ENCODE results near the gene MAMSTR.

MAMSTR gene

DNA sequence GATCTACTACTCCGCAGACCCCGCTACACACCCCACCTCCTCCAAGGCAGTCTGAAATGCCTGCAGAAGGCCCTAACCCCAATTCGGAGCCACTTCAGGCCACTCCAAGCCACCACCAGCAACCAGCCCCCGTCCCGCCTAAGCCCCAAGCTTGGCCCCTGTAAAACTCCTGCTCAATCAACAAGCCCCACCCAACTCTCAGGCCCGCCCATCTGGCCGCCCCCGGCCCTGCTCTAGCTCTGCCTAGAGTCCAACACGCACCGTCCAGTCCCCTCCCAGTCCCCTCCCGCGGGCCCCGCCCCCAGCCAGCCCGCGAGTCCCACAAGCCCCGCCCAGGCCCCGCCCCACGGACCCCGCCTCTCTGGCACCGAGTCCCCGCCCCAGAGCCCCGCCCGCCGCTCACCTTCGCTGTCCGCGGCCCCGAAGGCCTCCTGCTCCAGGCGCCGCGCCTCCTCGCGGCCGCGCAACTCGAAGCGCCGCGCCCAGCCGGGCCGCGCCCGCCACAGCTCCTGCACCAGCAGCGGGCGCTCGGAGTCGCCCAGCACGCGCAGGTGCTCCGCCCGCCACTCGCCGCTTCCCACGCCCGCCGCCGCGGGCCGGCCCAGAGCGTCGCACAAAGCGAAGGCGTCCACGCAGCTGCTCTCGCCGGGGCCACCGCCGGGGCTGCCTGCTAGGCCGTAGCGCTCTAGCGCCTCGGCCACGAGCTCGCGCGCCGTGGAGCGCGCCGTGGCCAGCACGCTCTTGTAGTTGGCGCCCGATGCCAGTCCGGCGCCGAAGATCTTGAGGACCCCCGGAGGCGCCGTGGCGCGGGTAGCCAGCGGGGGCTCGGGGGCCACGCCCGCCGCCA is 19.3 kb upstream of the MAMSTR start:
- Mint-ChIP-seq H3K9me3 (peaks cover 0 to 2% of the 10 kb centered on the region in 2 donors), H3K4me1 (peaks cover 14 to 18% of the 10 kb centered on the region in 2 donors), H3K36me3 (peaks cover 0 to 1% of the 10 kb centered on the region in 2 donors), H3K27me3 (peaks cover 26 to 28% of the 10 kb centered on the region in 2 donors), H3K27ac (peak overlapping the region; percentile 42), H3K4me3 (peak overlapping the region; percentile 74 to 79)
- ATAC-seq (replicated peaks) (peak; percentile 92 to 93), DNase-seq (peak; percentile 83)

DNA sequence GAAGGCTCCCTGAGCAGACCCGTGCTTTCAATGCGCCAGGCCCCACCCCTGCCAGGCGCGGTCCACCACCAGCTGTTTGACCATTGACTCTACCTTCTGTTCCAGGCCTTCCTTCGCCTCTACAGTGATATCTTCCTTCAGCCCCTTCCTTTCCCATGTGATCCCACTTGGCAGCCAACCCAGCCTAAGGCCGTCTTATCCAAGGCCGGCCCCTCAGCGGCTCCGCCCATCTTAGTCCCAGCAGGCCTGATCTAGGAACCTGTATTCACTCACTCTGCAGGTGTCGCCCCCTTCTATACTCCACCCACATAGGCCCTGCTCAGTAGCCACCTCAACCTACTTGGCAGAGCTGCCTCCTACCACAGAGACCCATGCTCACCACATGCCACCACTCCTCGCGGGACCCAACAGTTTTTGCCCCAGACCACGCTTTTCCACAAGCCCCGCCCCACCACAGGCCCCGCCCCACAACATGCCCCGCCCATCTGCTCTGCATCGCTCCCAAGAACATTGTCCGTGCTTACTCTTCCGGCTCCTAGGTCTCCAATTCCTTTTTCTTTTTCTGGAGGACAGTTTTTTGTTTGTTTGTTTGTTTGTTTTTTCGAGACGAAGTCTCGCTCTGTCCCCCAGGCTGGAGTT is 18.0 kb upstream of the MAMSTR start:
- no peak for DNase-seq
- Mint-ChIP-seq H3K27ac (peak overlapping the region; percentile 62), H3K4me1 (peaks cover 14 to 18% of the 10 kb centered on the region in 2 donors), H3K9me3 (peaks cover 0 to 2% of the 10 kb centered on the region in 2 donors), H3K36me3 (peaks cover 0 to 1% of the 10 kb centered on the region in 2 donors), H3K27me3 (peaks cover 25 to 38% of the 10 kb centered on the region in 2 donors), H3K4me3 (no peak overlapping the region)
- ATAC-seq (replicated peaks), result no peak

DNA sequence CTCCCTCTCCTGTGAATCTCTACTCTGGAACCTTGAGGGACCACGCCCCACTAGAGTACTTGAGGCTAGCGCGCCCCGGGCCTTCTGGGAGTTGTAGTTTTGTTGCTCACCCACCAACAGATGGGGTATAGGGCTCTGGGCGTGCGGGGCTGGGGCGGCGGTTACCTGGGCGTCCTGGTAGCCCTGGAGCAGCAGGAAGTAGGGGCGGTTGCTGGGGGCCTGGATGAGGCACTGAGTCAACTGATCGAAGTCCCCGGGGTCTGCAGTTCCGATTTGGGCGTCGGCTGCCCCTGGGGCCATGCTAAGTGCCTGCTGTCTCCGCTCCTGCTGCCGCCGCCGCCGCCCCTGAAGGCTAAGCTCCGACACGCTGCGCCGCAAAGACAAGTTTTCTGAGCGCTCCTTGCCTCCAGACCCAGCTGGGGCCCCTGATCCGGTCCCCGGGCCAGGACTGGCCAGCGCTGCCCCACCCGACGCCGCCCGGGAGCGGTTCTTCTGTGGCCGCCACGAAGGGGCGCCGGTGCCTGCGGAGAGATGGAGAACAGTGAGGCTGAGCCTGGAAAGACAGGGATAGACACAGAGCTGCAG is 15.6 kb upstream of the MAMSTR start:
- no peaks in the 10 kb centered on the region for H3K36me3 Mint-ChIP-seq
- H3K4me1 Mint-ChIP-seq, result peaks cover 9 to 13% of the 10 kb centered on the region in 2 donors
- DNase-seq (no peak), ATAC-seq (replicated peaks) (no peak)
- H3K27me3 Mint-ChIP-seq, result peaks cover 11 to 28% of the 10 kb centered on the region in 2 donors
- H3K4me3 Mint-ChIP-seq, result no peak overlapping the region
- H3K27ac Mint-ChIP-seq, result no peak overlapping the region
- H3K9me3 Mint-ChIP-seq, result peaks cover 0 to 7% of the 10 kb centered on the region in 2 donors

DNA sequence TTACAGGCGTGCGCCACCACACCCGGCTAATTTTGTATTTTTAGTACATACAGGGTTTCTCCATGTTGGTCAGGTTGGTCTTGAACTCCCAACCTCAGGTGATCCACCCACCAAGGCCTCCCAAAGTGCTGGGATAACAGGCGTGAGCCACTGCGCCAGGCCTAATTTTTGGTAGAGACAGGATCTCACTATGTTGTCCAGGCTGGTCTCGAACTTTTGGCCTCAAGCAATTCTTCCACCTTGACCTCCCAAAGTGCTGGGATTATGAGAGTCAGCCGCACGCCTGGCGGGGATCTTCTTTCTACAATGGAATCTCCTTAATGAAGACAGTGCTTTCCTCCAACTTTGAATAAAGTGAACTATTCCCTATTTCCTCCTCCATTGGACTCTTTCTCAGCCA is 15.1 kb upstream of the MAMSTR start:
- Mint-ChIP-seq H3K4me1 (peaks cover 6 to 8% of the 10 kb centered on the region in 2 donors), H3K27me3 (peaks cover 6 to 23% of the 10 kb centered on the region in 2 donors), H3K36me3 (no peaks in the 10 kb centered on the region), H3K27ac (no peak overlapping the region), H3K4me3 (no peak overlapping the region), H3K9me3 (peaks cover 0 to 7% of the 10 kb centered on the region in 2 donors)
- no peak for DNase-seq
- ATAC-seq (replicated peaks), result no peak

DNA sequence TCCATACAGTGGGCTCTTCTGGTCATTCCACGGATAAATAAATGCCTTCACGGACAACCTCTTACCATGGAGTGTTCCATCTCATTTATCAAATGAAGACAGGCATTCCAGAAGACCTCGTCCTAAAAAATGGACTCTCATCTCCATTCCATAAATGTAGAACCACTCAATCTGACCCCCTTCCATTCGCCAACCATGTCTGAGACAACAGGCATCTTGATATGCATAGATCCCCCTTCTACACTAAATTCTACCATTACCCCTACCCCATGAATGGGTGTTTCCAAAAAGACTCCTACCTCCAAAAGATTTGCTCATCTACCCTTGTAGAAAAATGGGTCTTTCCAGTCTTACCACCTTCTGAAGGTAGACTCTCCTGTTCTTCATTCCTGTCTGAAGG is 11.9 kb upstream of the MAMSTR start:
- DNase-seq, result no peak
- peaks cover 3 to 8% of the 10 kb centered on the region in 2 donors for H3K9me3 Mint-ChIP-seq
- peaks cover 3 to 8% of the 10 kb centered on the region in 2 donors for H3K36me3 Mint-ChIP-seq
- no peak overlapping the region for H3K4me3 Mint-ChIP-seq
- H3K27me3 Mint-ChIP-seq, result peaks cover 6 to 20% of the 10 kb centered on the region in 2 donors
- H3K27ac Mint-ChIP-seq, result no peak overlapping the region
- H3K4me1 Mint-ChIP-seq, result peaks cover 3 to 6% of the 10 kb centered on the region in 2 donors
- no peak for ATAC-seq (replicated peaks)

DNA sequence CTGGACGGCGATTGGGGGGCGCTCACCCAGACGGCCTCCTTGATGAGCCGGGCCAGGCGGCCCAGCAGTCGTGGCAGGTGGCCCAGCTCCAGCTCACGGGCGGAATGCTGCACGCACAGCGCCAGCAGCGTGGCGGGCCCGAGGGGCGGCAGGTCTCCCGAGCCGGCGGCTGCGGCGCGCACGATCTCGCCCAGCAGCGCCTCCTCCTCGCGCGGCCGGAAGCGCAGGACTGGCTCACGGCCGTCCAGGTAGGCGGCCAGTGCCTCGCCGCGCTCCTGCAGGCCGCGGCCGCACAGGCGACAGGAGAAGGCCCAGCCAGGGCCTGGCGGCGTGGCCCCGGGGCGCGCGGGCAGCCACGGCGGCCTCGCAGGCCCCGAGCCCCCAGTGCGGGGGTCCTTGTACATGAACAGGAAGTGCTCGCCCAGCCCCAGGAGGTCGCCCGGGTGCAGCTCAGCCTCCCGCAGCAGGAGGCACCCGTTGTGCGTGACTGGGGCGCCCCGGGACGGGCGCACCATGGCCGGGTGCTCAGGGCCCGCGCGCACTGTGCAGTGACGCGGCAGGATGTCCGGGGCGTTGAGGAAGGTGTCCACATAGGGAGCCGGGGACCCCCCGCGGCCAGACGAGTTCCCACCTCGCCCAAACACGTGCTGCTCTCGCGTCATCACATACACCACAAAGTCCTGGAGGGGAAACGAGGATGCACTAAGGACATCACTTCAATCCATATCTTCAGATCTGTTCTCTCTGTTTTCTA is 9.6 kb upstream of the MAMSTR start:
- ATAC-seq (replicated peaks) (no peak), DNase-seq (no peak)
- peaks cover 6 to 20% of the 10 kb centered on the region in 2 donors for H3K27me3 Mint-ChIP-seq
- H3K36me3 Mint-ChIP-seq, result peaks cover 13 to 20% of the 10 kb centered on the region in 2 donors
- peaks cover 16 to 20% of the 10 kb centered on the region in 2 donors for H3K9me3 Mint-ChIP-seq
- H3K4me1 Mint-ChIP-seq, result peaks cover 16 to 21% of the 10 kb centered on the region in 2 donors
- no peak overlapping the region for H3K27ac Mint-ChIP-seq
- no peak overlapping the region for H3K4me3 Mint-ChIP-seq

DNA sequence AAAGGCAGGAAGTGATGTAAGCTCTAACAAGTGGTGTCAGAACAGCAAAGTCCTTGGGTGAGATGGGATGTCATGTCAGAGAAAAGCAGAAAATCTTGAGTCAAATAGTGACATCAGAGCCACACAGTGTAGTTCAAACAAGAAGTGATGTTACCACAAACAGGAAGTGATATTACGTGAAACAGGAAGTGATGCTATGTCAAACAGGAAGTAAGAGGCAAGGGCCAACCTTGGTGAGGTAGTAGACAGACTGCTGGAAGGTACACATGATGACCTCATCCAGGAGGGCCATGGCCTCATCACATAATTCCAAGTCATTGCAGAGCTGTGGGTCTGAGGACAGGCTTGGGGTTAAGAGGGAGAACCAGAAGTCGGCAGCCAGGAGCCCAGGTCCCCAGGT is 7.0 kb upstream of the MAMSTR start:
- ATAC-seq (replicated peaks) (peak; percentile 77 to 78), DNase-seq (no peak)
- Mint-ChIP-seq H3K9me3 (peaks cover 16 to 19% of the 10 kb centered on the region in 2 donors), H3K36me3 (peaks cover 13 to 20% of the 10 kb centered on the region in 2 donors), H3K27ac (peak overlapping the region; percentile 93), H3K4me1 (peaks cover 16 to 21% of the 10 kb centered on the region in 2 donors), H3K4me3 (peak overlapping the region in 1 of 2 donors; percentile 63), H3K27me3 (peaks cover 0 to 4% of the 10 kb centered on the region in 2 donors)

DNA sequence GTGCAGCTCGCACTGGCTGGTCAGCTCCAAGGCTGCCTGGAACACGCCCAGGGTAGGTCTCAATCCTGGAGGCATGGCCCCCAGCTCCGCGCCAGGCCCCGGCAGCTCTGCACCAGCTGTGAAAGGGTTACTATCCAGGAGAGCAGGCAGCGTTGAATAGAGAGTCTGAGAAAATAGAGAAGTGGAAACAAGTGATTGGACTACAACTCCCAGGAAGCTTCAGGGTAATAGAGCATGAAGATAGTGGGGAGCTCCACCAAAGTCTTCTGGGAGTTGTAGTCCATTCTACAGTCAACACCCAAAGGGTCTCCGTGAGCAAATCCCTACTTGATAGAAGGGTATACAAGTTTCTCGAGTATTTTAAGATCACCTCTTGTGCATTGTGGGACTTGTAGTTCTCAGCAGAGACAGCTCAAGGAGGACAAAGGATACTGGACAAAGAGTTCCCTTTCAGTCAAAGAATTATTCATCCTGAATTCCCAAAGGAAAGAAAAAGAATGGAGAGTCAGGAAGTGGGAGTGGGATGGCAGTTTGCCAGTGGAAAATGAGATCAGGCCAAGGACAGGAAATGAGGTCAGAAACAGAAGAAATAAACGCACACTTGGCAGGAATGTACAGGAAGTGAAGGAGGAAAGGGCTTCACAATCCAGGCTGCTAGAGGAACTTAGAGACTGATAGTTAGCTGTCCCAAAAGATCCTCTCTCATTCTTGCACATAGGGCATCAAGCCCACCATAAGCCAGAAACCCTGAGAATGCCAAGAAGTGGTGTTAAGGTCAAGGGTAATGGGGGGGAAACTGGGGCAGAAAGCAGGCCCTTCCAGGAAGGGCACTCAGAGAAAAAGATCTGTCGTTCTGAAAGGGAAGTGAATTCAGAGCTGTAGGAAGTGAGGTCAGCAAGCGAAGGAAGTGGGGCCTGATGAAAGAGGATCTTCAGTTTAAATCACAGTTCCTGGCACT is 5.5 kb upstream of the MAMSTR start:
- DNase-seq (peak; percentile 46), ATAC-seq (replicated peaks) (peak; percentile 64 to 68)
- H3K4me1 Mint-ChIP-seq, result peaks cover 18 to 34% of the 10 kb centered on the region in 2 donors
- H3K36me3 Mint-ChIP-seq, result peaks cover 13 to 20% of the 10 kb centered on the region in 2 donors
- peak overlapping the region; percentile 88 for H3K27ac Mint-ChIP-seq
- peak overlapping the region; percentile 18 to 53 for H3K4me3 Mint-ChIP-seq
- H3K27me3 Mint-ChIP-seq, result no peaks in the 10 kb centered on the region
- peaks cover 15 to 16% of the 10 kb centered on the region in 2 donors for H3K9me3 Mint-ChIP-seq

DNA sequence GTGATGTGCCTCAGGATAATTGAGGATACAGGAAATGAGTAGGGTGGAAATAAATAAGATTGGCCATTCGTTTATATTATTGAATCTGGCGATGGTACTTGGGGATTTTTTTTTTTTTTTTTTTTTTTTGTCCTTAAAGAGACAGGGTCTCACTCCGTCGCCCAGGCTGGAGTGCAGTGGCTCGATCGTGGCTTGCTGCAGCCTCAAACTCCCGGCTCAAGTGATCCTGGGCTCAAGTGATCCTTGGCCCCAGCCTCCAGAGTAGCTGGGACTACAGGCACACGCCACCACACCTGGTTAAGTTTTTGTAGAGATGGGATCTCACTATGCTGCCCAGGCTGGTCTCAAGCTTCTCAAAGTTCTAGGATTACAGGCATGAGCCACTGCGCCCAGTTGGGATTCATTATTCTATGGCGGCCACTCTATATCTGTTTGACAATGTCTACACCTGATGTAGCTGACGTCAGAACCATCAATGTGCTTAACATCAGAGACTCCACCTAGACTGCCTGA is 2.7 kb upstream of the MAMSTR start:
- Mint-ChIP-seq H3K27me3 (no peaks in the 10 kb centered on the region), H3K9me3 (peaks cover 15 to 16% of the 10 kb centered on the region in 2 donors), H3K36me3 (peaks cover 13 to 20% of the 10 kb centered on the region in 2 donors), H3K27ac (no peak overlapping the region), H3K4me1 (peaks cover 18 to 34% of the 10 kb centered on the region in 2 donors), H3K4me3 (no peak overlapping the region)
- DNase-seq (no peak), ATAC-seq (replicated peaks) (no peak)

DNA sequence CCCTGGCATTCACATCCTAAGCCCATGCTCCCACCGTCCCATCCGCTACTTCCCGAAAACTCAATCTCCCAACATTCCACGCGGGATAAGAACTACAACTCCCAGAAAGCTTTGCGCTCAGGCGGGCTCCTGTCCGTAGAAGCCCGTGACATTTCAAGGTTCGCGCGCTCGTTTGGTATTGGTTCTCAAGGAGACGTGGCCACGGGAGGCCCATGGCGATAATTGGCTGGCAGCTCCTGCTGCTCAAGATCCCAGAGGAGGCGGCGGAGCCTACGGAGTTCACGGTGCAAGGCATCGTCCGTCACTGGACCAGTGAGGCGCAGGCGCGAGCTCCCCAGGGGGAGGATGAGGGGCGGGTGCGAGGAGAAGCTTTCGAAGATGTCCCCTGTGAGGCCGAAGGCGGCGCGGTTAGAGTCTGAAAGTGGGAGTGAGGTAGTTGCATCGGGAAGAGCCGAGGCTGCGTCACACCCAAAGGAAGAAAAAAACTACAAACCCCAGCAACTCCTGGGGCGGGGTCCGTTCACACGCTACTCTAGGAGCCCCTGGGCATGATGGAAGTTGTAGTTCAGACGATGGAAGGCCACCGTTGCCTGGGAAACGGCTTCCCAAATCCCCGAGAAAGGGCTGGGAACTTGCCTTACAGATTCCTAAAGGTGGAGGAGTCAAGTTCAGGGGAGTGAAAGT is 1.2 kb upstream of the MAMSTR start:
- Mint-ChIP-seq H3K4me1 (peaks cover 11 to 26% of the 10 kb centered on the region in 2 donors), H3K36me3 (peaks cover 7 to 9% of the 10 kb centered on the region in 2 donors)

DNA sequence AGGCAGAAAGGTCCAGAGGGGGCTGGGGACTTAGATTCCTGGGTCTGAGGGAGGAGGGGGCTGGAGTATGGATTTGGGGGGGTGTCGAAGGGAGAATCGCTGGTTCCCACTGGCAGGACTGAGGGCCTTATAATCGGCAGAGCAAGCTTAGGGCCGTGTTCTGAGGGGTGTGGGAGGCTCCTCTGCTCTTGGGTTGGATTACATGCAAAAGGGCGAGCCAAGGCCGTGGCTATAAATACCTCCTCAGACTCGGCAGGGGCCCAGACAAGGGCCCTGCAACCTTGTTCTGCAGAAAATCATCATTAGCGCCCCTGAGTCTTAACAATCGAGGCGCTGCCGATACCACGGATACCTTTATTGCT is 707 bp upstream of the MAMSTR start:
- H3K36me3 Mint-ChIP-seq, result peaks cover 4 to 5% of the 10 kb centered on the region in 2 donors
- ATAC-seq (replicated peaks) (peak; percentile 24 to 30), DNase-seq (no peak)
- H3K27me3 Mint-ChIP-seq, result no peaks in the 10 kb centered on the region
- no peak overlapping the region for H3K27ac Mint-ChIP-seq
- peaks cover 8 to 27% of the 10 kb centered on the region in 2 donors for H3K4me1 Mint-ChIP-seq
- peaks cover 6% of the 10 kb centered on the region in 2 donors for H3K9me3 Mint-ChIP-seq
- H3K4me3 Mint-ChIP-seq, result peak overlapping the region; percentile 92 to 96

More for the DNA sequence above, 1.2 kb upstream of the MAMSTR start:
- DNase-seq (peak; percentile 92), ATAC-seq (replicated peaks) (peak; percentile 90 to 93)
- Mint-ChIP-seq H3K4me3 (peak overlapping the region; percentile 92 to 96), H3K9me3 (peaks cover 9 to 10% of the 10 kb centered on the region in 2 donors), H3K27ac (peak overlapping the region; percentile 98), H3K27me3 (no peaks in the 10 kb centered on the region)

DNA sequence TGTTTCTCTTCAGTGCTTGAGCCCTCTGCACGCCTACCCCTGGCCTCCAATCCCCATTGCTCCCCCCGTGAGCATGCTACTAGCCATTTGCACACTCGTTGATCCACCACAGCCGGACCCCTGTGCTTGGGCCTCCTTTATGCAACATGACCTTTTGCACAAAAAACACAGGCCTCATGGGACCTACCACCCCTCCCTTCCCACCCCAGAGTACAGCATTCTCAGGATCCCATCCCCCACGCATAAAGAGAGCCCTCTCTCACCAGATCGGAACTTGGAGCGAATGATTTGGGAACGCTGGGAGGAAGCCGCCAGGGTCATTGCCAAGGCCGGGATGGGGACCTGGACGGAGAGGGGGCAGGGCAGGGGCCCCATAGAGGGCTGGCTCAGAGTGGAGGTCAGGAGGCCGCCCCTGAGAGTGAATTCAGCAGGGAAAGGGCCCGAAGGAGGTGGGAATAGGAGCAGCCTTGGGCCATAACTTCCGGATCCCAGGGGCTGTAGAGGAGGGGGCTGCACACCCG is 754 bp downstream of the MAMSTR start:
- Mint-ChIP-seq H3K36me3 (no peaks in the 10 kb centered on the region), H3K4me3 (no peak overlapping the region)

More for the DNA sequence above, 754 bp downstream of the MAMSTR start:
- Mint-ChIP-seq H3K4me1 (peaks cover 7 to 27% of the 10 kb centered on the region in 2 donors), H3K9me3 (no peaks in the 10 kb centered on the region), H3K27ac (no peak overlapping the region), H3K27me3 (no peaks in the 10 kb centered on the region)
- no peak for ATAC-seq (replicated peaks)
- no peak for DNase-seq
